Lung (tissue), 12 donors: ENCODE results near the gene ZNF358. TPM values are rescaled to one million over a fixed set of nuclear protein-coding genes. Genes with fewer than 3 reads are reported as not detected.

ENCODE experiments used
- ATAC-seq: fragments of 200-7000 bp; cut with Tn5 transposase; one replicate; pipeline ENCODE4 v1.9.1; 2020; ENCODE audit warnings: moderate number of reproducible peaks; ENCODE audit not compliant: insufficient read depth, low FRiP score
- DNase-seq, 3 donors: peaks; one replicate each; pipeline ENCODE4 v3.0.0-alpha.2; 2013 to 2017
- H3K27ac ChIP-seq, 2 donors: one replicate each; pipeline ENCODE4 v1.5.1; 2013; ENCODE audit warnings: mild to moderate bottlenecking in 2 of 2, moderate library complexity in 2 of 2, control low read depth in 1 of 2, inconsistent platforms in 1 of 2, low read depth in 1 of 2, low read length in 1 of 2
- H3K27me3 ChIP-seq, 3 donors: one replicate each; pipeline ENCODE4 v1.5.1; 2013; ENCODE audit warnings: low read length in 2 of 3; ENCODE audit not compliant: control insufficient read depth in 3 of 3, insufficient read depth in 3 of 3
- H3K36me3 ChIP-seq, 4 donors: one replicate each; pipeline ENCODE4 v1.5.1; 2013; ENCODE audit warnings: low read length in 4 of 4, mild to moderate bottlenecking in 1 of 4, moderate library complexity in 1 of 4; ENCODE audit not compliant: control insufficient read depth in 4 of 4, insufficient read depth in 4 of 4
- H3K4me1 ChIP-seq, 5 donors: one replicate each; pipeline ENCODE4 v1.5.1; 2013; ENCODE audit warnings: low read length in 5 of 5, mild to moderate bottlenecking in 2 of 5, moderate library complexity in 1 of 5; ENCODE audit not compliant: control insufficient read depth in 5 of 5, insufficient read depth in 5 of 5
- H3K4me3 ChIP-seq: one replicate; pipeline ENCODE4 v1.5.1; 2013; ENCODE audit warnings: mild to moderate bottlenecking, control low read depth, moderate library complexity
- H3K9ac ChIP-seq, 2 donors: one replicate each; pipeline ENCODE4 v1.5.1; 2013; ENCODE audit warnings: low read length in 2 of 2, control low read depth in 1 of 2; ENCODE audit not compliant: insufficient read depth in 1 of 2
- H3K9me3 ChIP-seq, 4 donors: one replicate each; pipeline ENCODE4 v1.5.1; 2013; ENCODE audit warnings: low read length in 3 of 4, mild to moderate bottlenecking in 1 of 4, moderate library complexity in 1 of 4; ENCODE audit not compliant: control insufficient read depth in 4 of 4, insufficient read depth in 3 of 4
- CTCF ChIP-seq: IDR thresholded peaks from 2 replicates; pipeline ENCODE4 v1.5.1; 2012; ENCODE audit warnings: mild to moderate bottlenecking; ENCODE audit errors: control extremely low read depth, extremely low read depth
- WGBS, 2 donors: extraction: QIAGEN DNeasy Blood & Tissue Kit; methylation state at CpG; one replicate each; pipeline ENCODE4 v1.1.7; 2013; 5-methylcytosine and 5-hydroxymethylcytosine counted together
- polyA plus RNA-seq, 2 donors: library from polyadenylated mRNA; stranded (reverse); fragments of 200-250 nt; gene quantifications; one replicate each; pipeline ENCODE4 v1.2.1, GENCODE V29; 2013
- total RNA-seq, 2 donors: library from RNA; depleted of rRNA in 1 of 2; stranded (reverse); fragments of >200 nt in 1 of 2; gene quantifications; one replicate each; pipeline ENCODE4 v1.2.1, GENCODE V29; 2014 to 2021
- donor health status: control.
- donor health status: control.
- donor health status: Bipolar disorder and iron deficiency.
- donor health status: healthy.
- donor health status: DM: yes; HTN: yes; CAD: no.

The ZNF358 gene
- total and polyA plus RNA-seq, 4 donors: 24.2 to 71.8 (median 34.7) TPM

- 44 to 51% methylated on average over 20 of the region's 20 CpGs for WGBS, 2 donors
- DNase-seq (peak; percentile 32 to 59 (median 54)), ATAC-seq (peak; percentile 91)
- H3K4me1 ChIP-seq: peaks cover 0 to 10% (median 0%) of the 10 kb centered on the region in 5 donors
- TF ChIP-seq CTCF: no peak
- no peak overlapping the region for H3K4me3 ChIP-seq
- no peaks in the 10 kb centered on the region for H3K27me3 ChIP-seq
- no peaks in the 10 kb centered on the region for H3K36me3 ChIP-seq
- H3K9me3 ChIP-seq: no peaks in the 10 kb centered on the region
- no peak overlapping the region for H3K9ac ChIP-seq
- no peak overlapping the region for H3K27ac ChIP-seq
Observed at GRCh38 chr19:7506385-7507328, 9.2 kb upstream of the ZNF358 start.

- Histone ChIP-seq H3K27me3 (no peaks in the 10 kb centered on the region), H3K36me3 (no peaks in the 10 kb centered on the region), H3K9ac (no peak overlapping the region), H3K27ac (no peak overlapping the region), H3K9me3 (no peaks in the 10 kb centered on the region), H3K4me3 (no peak overlapping the region), H3K4me1 (peaks cover 0 to 10% (median 0%) of the 10 kb centered on the region in 5 donors)
- WGBS, 2 donors: 43 to 51% methylated on average over 11 of the region's 11 CpGs
- DNase-seq: no peak
- no peak for TF ChIP-seq CTCF
- ATAC-seq: peak; percentile 50
Observed at GRCh38 chr19:7507884-7508283, 8.0 kb upstream of the ZNF358 start.

GRCh38 chr19:7509625-7510024 lies 6.3 kb upstream of the ZNF358 start:
- Histone ChIP-seq H3K27me3 (no peaks in the 10 kb centered on the region), H3K27ac (no peak overlapping the region), H3K4me1 (peaks cover 0 to 10% (median 0%) of the 10 kb centered on the region in 5 donors), H3K9ac (no peak overlapping the region), H3K9me3 (no peaks in the 10 kb centered on the region), H3K36me3 (no peaks in the 10 kb centered on the region), H3K4me3 (no peak overlapping the region)
- no peak for DNase-seq
- WGBS, 2 donors: 33 to 36% methylated on average over 3 of the region's 3 CpGs
- no peak for ATAC-seq
- TF ChIP-seq CTCF: no peak
